ENCODE data around the gene COPB2. TPM values are rescaled to one million over a fixed set of nuclear protein-coding genes. Genes with fewer than 3 reads are reported as not detected.
A peak's percentile ranks its signal among the peaks of the same experiment; 100 is the strongest.

Gene COPB2
- 10 to 100 TPM; 53.0 to 95.4 (median 89.4) TPM for polyA plus RNA-seq

DNA sequence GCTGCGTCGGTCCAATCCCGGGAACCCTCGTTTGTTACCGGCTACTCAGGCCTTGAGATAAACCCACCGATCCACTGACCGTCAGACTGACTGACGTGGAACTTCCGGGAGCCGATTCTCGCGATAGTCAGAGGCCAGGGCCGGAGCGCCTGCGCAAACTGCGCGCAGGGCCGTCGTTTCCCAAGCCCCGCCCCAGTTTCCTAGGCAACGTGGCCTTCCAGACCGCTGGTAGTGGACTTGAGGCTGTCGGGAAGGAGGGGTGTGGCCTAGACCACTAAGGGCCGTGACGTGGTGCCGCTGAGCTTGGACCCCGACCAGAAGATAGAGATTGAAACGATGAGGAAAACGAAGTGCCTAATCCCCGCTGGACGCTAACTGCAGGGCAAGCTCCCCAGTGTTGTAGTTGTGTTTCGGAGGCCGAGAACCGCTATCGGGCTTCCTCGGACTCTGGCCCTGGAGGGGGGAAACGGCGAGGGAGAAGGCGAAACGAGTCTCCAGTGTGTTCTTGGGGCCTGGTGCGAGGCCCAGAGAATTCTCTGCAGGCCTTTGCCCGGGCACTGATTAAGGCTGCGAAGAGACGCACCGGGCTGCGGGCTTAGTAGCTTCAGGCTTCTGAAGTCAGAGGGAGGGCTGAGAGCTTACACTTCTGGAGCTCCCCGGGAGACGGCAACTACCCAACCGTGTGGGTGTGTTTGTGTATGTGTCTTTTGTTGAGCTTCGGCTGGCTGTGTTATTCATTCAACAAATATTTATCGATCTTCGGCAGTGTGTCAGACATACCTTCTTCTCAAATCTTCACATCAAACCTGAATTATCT, at the start of gene COPB2:
COPB2 (minus strand) TSS at position 96 of the 817 bp plus-strand sequence. CDS start 97 bp downstream, outside the sequence.
- DNase-seq: peak; percentile 98 to 99 (median 98)
- Mint-ChIP-seq H3K36me3 (no peaks in the 10 kb centered on the region), H3K9me3 (no peaks in the 10 kb centered on the region), H3K4me1 (peaks cover 50 to 64% of the 10 kb centered on the region in 2 donors), H3K27ac (peak within 1 kb of the TSS; percentile 98 to 100 (median 99)), H3K4me3 (peak within 1 kb of the TSS; percentile 95 to 99 (median 96)), H3K27me3 (ENCODE audit: low read depth in 3 of 3) (peaks cover 6 to 10% (median 9%) of the 10 kb centered on the region in 3 donors)

DNA sequence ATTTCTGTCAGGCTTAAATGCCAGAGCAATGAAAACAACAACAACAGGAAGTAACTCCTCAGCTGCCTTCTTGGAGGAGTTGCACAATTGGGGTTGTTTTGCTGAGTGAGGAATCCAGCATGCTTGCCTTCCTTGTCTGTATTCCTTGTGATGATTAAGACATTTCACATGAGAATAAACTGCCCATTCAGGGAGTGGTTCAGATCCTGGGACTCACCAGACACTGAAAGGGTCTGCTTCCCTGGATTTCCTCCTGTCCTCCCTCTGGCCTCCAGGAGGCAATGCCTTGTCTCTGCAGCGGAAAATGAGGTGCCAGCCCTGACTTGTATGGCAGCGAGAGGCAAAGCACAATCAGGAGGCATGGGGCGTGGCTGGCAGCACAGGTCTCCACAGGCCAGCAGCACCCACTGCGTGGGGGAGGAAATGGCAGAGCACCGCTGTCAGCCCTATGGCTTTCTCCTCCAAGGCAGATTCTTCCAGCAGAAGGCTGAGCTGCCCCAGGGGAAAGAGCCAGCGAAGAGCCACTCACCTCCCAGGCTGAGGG, 45.4 kb upstream of the COPB2 start:
- no peak overlapping the region for H3K27ac Mint-ChIP-seq
- no peak overlapping the region for H3K4me3 Mint-ChIP-seq
- no peaks in the 10 kb centered on the region for H3K9me3 Mint-ChIP-seq
- H3K36me3 Mint-ChIP-seq: peaks cover 0 to 3% (median 0%) of the 10 kb centered on the region in 3 donors
- no peaks in the 10 kb centered on the region for H3K4me1 Mint-ChIP-seq
- no peak for DNase-seq
- H3K27me3 Mint-ChIP-seq (ENCODE audit: low read depth in 3 of 3): peaks cover 0 to 2% (median 0%) of the 10 kb centered on the region in 3 donors

DNA sequence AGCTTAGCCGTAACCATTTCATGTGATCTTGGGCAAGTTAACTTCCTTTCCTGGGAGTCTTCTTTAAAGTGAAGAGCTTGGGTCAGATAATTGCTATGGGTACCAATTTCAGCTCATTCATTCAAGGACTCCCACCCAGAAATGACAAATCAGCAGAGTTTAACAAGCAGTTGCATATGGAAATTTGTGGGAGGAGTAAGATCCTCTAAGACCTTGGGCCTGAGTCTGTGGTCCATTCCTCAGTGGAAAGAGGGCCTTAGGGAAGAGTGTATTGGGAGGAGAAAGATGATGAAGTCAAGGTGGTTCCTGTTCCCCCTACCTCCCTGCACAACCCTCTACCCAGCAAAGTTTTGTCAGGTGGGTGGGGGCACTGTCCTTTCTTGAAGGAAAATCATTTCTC, 44.8 kb upstream of the COPB2 start:
- no peaks in the 10 kb centered on the region for H3K4me1 Mint-ChIP-seq
- no peaks in the 10 kb centered on the region for H3K9me3 Mint-ChIP-seq
- H3K27ac Mint-ChIP-seq: no peak overlapping the region
- H3K27me3 Mint-ChIP-seq (ENCODE audit: low read depth in 3 of 3): peaks cover 0 to 2% (median 0%) of the 10 kb centered on the region in 3 donors
- H3K36me3 Mint-ChIP-seq: peaks cover 0 to 3% (median 0%) of the 10 kb centered on the region in 3 donors
- DNase-seq: no peak
- no peak overlapping the region for H3K4me3 Mint-ChIP-seq

DNA sequence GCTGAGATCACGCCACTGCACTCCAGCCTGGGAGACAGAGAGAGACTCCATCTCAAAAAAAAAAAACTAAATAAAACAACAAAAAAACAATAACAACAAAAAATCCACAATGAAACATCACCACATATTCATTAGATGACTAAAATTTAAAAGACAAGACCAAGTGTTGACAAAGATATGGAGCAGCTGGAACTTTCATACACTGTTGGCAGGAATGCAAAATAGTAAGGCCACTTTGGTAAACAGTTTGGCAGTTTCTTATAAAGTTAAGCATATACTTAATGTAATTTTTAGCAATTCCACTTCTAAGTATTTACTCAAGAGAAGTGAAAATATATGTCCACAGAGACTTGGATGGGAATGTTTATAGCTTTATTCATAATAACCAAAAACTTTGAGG, 43.6 kb upstream of the COPB2 start:
- Mint-ChIP-seq H3K4me1 (no peaks in the 10 kb centered on the region), H3K27ac (no peak overlapping the region), H3K9me3 (no peaks in the 10 kb centered on the region), H3K27me3 (ENCODE audit: low read depth in 3 of 3) (peaks cover 0 to 2% (median 0%) of the 10 kb centered on the region in 3 donors), H3K36me3 (peaks cover 0 to 3% (median 0%) of the 10 kb centered on the region in 3 donors), H3K4me3 (no peak overlapping the region)
- DNase-seq: no peak

DNA sequence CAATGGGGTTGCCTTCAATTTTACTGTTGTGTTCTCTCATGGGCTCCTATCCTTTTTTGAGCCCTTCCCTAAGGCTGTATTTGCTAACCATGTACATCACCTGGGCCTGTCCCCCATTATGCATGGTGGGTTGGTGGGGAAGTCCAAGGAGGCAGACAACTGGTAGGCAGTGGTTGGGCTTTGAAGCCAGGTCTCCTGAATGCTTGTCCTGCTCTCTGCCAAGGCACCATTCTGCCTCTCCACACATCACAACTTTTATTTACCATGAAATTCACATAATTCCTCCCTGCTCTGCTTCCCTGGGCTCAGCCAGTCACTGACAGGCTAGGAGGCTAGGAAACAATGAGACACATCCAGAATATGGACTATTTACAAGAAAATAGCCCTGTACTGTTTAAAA, 41.0 kb upstream of the COPB2 start:
- Mint-ChIP-seq H3K36me3 (peaks cover 0 to 3% (median 0%) of the 10 kb centered on the region in 3 donors), H3K4me1 (no peaks in the 10 kb centered on the region), H3K4me3 (no peak overlapping the region), H3K9me3 (no peaks in the 10 kb centered on the region), H3K27me3 (ENCODE audit: low read depth in 3 of 3) (peaks cover 0 to 2% (median 0%) of the 10 kb centered on the region in 3 donors), H3K27ac (no peak overlapping the region)
- no peak for DNase-seq

DNA sequence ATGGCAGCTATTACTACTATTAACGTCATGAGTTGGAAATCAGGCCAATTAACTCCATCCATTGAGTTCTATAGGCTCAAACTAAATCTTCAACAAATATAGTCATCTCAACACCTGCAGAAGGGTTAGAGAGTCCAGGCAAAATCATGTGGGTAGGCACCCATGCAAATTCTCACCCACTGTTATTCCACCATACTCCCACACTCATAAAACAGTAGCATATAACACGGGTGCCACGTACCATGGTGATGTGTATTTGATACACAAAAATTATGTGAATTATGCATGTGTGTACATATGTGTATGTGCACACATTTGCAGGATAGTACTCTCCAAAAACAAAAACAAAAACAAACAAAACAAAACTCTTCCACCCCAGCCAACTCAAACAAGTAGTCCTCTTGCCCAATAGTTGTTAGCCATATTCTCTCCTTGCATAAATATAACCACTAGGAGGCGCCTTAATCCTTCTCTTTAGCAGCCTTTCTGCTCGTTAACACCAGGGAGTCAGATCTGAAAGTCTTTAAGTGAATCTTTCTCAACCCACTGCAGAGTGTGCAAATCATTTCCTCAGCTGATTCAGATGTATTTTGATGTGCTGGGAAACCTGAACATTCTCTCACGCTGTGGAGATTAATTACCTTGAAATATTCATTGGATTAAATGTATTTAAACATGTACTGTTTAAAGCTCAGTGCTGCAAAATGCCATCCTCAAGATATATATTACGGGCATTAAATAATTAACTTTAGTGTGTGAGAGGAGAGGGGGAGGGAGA, 38.0 kb upstream of the COPB2 start:
- Mint-ChIP-seq H3K27ac (no peak overlapping the region), H3K27me3 (ENCODE audit: low read depth in 3 of 3) (peaks cover 0 to 2% (median 0%) of the 10 kb centered on the region in 3 donors), H3K4me1 (no peaks in the 10 kb centered on the region), H3K36me3 (peaks cover 0 to 8% (median 4%) of the 10 kb centered on the region in 3 donors), H3K9me3 (no peaks in the 10 kb centered on the region), H3K4me3 (no peak overlapping the region)
- DNase-seq: peak; percentile 23 to 37 (median 27)

DNA sequence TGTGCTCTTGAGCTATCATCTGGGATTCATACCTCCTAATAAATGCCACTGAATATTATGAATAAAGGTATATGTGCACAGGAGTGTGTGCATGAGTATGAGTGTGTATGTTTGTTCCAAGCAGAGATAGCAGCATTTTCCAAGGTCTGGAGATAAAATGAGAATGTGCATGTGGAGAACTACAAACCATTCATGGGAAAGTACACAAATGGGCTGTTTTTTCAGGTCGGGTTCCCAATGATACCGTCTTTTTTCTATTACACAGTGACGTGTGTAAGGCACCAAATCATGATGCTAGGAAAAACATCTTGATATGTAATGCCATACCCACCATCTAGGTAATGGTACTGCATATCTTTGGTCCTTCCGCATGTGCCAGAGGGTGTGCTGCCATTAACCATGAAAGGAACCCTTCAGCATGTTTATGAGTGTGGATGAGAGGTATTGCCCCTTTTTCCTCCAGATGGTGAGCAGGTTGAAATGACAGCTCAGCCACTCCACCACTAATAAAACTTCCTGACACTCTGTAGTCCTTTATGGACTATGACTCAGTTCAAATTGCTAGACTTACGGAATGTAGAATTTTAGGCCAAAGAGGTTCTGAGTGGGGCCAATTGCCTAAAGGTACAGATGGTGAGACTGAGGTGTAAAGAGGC, 36.4 kb upstream of the COPB2 start:
- no peak for DNase-seq
- H3K27me3 Mint-ChIP-seq (ENCODE audit: low read depth in 3 of 3): peaks cover 0 to 2% (median 0%) of the 10 kb centered on the region in 3 donors
- H3K27ac Mint-ChIP-seq: no peak overlapping the region
- H3K4me3 Mint-ChIP-seq: no peak overlapping the region
- no peaks in the 10 kb centered on the region for H3K4me1 Mint-ChIP-seq
- peaks cover 0 to 2% (median 0%) of the 10 kb centered on the region in 6 donors for H3K9me3 Mint-ChIP-seq
- peaks cover 0 to 8% (median 4%) of the 10 kb centered on the region in 3 donors for H3K36me3 Mint-ChIP-seq

DNA sequence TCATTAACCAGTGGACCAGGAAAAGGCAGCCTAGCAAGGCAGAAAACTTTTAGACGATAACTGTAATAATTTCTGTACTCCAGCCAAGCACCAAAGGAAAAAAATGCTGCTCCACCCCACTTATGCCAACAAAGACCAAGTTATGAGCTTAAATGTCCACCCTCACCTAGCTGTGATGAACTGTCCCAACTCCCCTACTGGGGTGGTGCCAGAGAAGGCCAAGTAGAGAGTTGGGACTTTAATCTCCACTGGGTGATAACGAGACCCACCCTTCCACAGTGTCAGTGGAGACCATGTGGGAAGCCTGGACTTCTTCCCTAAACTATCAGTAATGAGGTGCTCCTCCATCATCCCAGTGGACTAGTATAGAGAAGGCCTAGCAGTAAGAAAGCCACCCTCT, 33.8 kb upstream of the COPB2 start:
- peaks cover 0 to 8% (median 4%) of the 10 kb centered on the region in 3 donors for H3K36me3 Mint-ChIP-seq
- H3K27ac Mint-ChIP-seq: no peak overlapping the region
- no peaks in the 10 kb centered on the region for H3K27me3 Mint-ChIP-seq (ENCODE audit: low read depth in 3 of 3)
- H3K4me3 Mint-ChIP-seq: no peak overlapping the region
- peaks cover 0 to 6% (median 0%) of the 10 kb centered on the region in 6 donors for H3K9me3 Mint-ChIP-seq
- no peak for DNase-seq
- H3K4me1 Mint-ChIP-seq: no peaks in the 10 kb centered on the region

DNA sequence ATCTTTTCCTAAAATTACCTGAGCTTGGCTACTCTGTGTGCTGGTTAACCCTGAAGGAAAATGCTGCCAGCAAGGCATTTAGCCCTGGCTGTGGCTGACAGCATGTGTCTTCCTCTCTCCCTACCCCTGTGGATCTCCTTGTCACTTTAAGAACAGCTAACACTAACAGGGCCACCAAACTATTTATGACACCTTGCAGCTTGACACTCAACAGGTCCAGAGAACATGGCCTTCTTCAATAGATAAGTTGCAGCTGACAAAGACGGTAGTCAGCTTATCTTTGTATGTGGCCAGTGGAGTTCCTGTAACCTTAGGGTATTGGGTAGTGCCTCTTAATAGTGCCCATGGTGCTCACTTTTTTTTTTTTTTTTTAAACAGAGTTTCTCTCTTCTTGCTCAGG, 32.0 kb upstream of the COPB2 start:
- peaks cover 4 to 12% (median 8%) of the 10 kb centered on the region in 3 donors for H3K36me3 Mint-ChIP-seq
- no peak overlapping the region for H3K27ac Mint-ChIP-seq
- H3K27me3 Mint-ChIP-seq (ENCODE audit: low read depth in 3 of 3): no peaks in the 10 kb centered on the region
- no peak overlapping the region for H3K4me3 Mint-ChIP-seq
- DNase-seq: no peak
- H3K9me3 Mint-ChIP-seq: peaks cover 11 to 16% (median 12%) of the 10 kb centered on the region in 6 donors
- H3K4me1 Mint-ChIP-seq: no peaks in the 10 kb centered on the region

DNA sequence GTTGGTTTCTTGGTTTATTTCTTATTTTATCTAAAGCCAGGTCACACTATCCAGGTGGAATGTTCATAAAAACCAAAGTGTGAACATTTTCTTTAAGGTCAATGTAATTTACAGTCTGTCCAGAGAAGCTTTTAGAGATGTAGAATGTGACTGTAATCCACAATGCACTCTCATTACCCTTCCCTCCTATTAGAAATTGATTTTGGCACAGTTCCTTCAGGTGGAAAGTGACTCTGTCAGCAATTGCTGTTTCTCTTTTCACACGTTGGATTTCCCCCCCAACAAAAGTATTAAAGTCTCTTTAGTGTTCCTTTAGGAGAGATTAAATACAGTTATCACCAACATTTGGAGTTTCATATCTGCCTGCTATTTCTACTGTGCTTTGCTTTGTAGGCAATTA, 31.6 kb upstream of the COPB2 start:
- Mint-ChIP-seq H3K9me3 (peaks cover 12 to 20% (median 15%) of the 10 kb centered on the region in 6 donors), H3K36me3 (peaks cover 4 to 14% (median 11%) of the 10 kb centered on the region in 3 donors), H3K27ac (no peak overlapping the region), H3K4me3 (no peak overlapping the region), H3K27me3 (ENCODE audit: low read depth in 3 of 3) (no peaks in the 10 kb centered on the region), H3K4me1 (no peaks in the 10 kb centered on the region)
- no peak for DNase-seq

DNA sequence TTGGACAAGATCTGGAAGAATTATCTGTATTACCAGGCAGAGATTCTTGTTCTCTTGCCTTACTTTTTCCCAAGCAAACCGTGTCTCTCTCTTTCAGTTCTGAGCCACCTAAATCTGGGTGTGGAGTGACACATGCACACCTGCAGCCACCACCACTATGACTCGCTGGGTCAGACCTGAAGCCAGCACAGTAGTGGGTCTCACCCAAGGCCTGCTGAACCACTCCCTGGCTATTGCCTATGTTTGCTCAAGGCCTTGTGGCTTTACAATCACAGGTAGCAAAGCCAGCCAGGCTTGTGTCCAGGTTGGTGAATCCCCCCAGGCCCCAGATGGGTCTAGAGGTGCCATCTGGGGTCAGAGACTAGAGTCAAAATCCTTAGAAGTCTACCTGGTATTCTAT, 28.7 kb upstream of the COPB2 start:
- Mint-ChIP-seq H3K36me3 (peaks cover 4 to 19% (median 13%) of the 10 kb centered on the region in 3 donors), H3K4me1 (no peaks in the 10 kb centered on the region), H3K27ac (no peak overlapping the region), H3K27me3 (ENCODE audit: low read depth in 3 of 3) (no peaks in the 10 kb centered on the region), H3K4me3 (no peak overlapping the region), H3K9me3 (peaks cover 18 to 47% (median 36%) of the 10 kb centered on the region in 6 donors)
- DNase-seq: no peak

DNA sequence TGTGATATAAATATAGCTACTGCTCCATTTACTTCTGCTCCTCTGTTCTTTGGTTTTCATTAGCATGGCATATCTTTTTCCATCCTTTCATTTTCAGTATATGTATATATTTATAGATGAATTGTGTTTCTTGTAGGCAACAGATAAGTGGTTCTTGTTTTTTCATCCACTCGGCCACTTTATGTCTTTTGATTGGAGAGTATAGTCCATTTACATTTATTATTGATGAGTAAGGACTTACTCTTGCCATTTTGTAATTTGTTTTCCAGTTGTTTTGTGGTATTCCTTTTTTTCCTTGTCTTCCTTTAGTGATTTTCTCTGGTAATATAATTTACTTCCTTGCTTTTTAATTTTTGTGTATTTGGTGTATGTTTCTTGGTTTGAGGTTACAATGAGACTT, 26.8 kb upstream of the COPB2 start:
- no peaks in the 10 kb centered on the region for H3K4me1 Mint-ChIP-seq
- peaks cover 25 to 66% (median 54%) of the 10 kb centered on the region in 6 donors for H3K9me3 Mint-ChIP-seq
- H3K27ac Mint-ChIP-seq: no peak overlapping the region
- no peaks in the 10 kb centered on the region for H3K27me3 Mint-ChIP-seq (ENCODE audit: low read depth in 3 of 3)
- DNase-seq: no peak
- H3K4me3 Mint-ChIP-seq: no peak overlapping the region
- peaks cover 4 to 19% (median 17%) of the 10 kb centered on the region in 3 donors for H3K36me3 Mint-ChIP-seq

DNA sequence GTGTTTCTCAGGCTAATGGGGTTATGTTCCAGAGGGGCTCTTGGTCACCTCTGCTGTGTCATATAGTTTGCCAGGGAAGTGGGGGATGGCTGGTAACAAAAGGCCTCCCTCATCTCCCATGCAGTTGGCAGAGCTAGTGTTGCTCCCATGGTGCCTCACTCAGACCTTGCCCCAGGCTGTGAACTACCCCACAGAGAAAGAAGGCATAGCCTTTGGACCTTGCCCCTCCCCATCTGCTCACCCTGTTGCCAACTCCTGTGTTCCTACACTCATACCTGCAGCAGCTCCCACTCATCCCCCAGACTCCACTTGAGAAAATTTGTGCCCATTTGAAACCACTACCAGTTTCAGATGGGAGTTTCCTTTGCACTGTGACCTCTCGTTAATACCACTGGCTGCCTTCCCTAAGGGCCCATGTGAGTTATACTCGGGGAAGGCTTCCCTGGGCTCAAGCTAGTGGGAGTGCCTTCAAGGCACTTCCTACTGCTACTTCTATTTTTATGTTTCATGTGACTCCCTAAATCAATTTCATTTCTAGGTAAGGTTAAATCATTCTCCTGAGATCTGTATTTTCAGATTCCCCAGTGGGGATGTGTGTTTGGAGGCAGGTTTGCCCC, 25.3 kb upstream of the COPB2 start:
- Mint-ChIP-seq H3K4me1 (no peaks in the 10 kb centered on the region), H3K4me3 (no peak overlapping the region), H3K36me3 (peaks cover 4 to 19% (median 19%) of the 10 kb centered on the region in 3 donors), H3K9me3 (peaks cover 32 to 78% (median 67%) of the 10 kb centered on the region in 6 donors), H3K27me3 (ENCODE audit: low read depth in 3 of 3) (peaks cover 0 to 2% (median 0%) of the 10 kb centered on the region in 3 donors), H3K27ac (no peak overlapping the region)
- DNase-seq: no peak

All from immature natural killer cell (primary cell).